Stimulated activated CD4-positive, alpha-beta T cell treated with anti-CD3 and anti-CD28 coated beads, Interleukin-12 subunit alpha, Interleukin-12 subunit beta, amount 100 ng/mL, for 4 hours (primary cell): Measurements from ENCODE around the gene LYPD1.

Source experiments
- DNase-seq: peaks from one replicate; pipeline ENCODE4 v3.0.0-alpha.2; 2020

Gene LYPD1

DNA sequence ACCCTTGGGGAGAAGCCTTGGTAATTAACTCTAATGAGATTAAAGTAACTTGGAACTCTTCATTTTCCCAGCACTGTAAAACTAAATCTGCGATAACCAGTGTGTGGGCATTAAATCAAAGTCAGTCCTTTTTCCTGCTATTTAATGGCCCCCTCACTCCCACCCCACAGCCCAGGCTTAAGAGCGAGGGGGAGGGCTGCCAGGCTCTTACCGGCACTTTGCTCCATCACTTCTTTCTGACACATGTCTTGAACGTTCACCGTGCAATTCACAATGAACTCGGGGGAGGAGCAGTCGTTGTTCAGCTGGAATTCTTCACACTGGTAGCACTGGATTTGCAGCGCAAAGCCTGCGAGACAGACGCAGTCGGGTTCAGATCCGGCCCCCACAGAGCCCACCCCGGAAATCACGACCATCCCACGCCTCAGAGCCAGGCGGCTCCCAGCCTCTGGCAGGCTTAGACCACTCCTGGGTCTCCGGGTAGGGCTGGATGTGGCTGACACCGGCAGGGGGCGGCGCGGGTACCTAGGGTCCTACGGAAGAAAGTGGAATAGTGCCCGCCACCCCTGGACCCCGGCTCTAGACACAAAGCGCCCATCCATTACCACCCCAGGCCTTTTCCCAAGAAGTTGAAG is 1.7 kb downstream of the LYPD1 start:
- DNase-seq, result no peak

DNA sequence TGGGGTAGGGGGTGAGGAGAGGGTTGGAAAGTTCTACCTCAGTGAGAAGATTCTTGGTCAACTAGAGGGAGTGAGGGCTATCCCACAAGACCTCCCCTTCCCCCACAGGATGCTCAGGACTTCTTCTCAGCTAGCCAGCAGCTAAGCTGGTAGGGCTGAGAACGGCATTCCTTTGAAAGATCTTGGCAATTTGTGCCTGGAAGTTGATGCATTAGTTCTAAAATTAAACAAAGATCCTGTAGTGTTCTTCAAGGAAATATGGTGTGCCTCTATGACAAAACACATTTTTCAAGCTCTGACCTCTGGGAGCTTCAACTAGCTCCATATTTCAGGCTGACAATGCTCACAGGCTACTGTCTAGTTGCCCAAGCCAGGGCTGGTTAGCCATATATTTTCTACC is 2.3 kb downstream of the LYPD1 start:
- DNase-seq, result no peak

DNA sequence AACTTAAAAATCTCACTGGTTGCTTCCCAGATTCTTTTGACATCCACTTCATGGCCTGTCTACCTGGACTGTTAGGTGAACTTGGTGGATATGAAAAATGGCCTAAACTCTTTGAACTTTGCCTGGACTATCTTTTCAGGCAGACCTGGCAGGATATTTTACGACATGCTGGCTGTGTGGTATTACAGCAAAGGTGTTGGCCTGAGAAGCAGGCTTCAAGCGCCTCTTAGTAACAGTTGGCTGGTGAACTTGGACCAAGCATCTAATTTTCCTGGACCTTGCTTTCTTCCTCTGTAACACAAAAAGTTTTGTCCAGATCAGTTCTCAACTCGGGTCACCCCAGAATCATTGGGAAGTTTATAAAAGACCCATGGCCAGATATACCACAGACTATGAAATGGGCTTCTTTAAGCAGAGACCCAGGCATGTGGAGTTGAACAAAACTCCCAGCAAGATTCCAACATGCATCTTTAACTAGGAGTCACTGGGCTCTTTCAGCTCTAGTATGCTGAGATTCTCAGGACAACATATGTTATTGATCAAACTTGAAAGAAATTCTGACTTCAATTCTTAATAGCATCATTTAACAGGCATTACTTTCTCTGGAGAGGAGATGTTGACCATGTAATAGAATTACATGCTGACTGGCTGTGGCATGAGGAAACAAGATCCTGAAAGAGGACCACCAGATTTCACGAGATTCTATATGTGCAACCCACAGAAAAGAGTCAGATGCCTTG is 4.4 kb downstream of the LYPD1 start:
- no peak for DNase-seq

DNA sequence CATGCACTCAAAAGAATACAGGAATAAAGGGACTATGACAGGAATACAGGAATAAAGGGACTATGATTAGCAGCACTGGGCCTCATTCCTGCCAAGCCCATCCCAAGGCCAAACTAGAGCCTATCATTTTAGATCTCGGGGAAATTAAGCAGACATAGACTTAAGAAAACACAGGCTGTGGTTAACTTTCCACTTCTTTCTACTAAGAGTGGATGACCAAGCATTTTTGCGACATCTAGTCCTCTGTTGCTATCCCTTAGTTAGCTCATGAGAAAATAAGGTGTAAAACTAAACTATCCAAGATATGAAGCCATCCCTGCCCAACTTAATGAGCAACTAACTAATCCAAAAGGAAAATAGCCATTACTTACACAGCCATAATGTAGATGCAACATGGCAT is 5.9 kb downstream of the LYPD1 start:
- no peak for DNase-seq

DNA sequence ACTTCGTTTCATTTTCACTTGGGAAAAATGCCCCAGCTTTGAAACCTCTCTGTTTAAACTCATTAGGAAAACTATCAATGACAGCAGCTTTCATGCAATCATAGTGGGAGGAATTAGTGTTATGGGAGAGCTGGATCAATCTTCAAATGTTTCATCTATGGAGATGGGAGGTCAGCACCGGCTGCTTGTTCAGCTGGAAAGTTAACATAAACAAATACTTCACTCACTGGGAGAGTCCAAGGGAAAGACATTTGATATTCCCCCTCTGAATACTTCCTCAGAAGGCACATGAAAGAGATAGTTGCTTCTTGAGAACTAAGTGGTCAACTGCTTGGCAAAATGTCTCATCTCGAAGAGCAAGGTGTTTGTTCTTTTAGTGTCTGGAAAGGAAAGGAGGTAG is 7.3 kb downstream of the LYPD1 start:
- no peak for DNase-seq

DNA sequence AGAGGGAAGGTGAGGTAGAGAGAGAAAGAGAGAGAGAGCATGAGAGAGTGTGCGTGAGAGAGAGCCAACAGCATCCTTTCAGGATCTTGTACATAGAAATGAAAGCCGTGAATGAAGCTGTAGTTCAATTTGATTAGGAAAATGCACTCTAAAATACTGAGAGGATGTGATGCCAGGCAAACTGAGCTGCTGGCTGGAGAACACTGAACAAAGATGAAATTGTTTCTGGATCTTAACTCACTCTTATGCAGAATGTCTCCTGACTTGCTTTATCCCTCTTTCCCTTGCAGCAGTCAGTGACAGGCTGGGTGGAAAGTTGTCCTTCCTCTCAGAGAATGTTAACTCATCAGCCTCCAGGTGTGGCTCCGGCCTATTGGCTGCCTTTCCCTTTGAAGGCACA is 10.7 kb downstream of the LYPD1 start:
- no peak for DNase-seq

DNA sequence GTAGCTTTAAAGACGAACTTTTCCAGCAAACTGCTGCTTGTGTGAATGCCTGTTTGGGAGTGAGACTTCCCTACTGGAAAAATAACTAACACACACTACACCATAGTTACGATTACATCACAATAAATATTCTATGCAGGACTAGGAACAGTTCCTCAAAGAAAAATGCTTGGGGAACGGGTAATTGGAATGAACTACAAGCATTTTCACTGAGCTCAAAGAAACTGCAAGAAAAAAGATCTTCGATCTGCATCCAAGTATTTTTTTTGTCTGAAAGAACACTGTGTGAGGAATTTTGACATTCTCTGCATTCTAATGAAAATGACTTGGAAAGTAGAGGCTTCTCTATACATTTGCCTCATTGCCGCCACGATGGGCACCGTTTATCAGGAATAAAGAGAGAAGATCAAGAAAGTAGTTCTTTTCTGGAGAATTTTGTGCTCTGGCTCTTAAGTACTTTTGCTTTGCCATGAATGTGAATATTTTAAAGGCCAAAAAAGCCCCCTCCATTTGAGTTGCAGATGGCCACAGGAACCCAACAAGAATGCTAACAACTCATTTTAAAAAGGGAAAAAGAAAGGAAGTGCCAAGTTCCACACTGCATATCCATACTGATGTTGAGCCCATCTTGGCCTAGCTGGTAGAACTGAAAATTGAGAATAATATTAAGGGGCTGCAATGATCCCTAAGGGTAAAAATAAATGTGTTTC is 13.6 kb downstream of the LYPD1 start:
- DNase-seq, result no peak

DNA sequence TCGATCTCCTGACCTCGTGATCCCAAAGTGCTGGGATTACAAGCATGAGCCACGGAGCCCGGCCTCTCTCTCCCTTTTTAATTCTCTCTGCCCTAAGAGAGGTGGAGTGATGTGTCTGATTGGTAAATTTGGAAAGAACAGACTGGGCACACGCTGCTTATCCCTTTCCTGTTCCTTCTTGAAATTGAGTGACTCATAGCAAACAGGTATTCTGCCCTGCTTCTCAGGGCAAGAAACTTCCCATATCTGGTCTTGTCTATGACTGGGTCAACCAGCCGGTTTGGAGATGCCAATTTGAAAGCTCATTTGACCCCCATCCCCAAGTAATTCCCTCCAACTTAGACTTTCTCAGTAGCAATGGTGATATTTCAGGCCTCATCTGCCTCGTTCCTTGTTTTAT is 15.0 kb downstream of the LYPD1 start:
- no peak for DNase-seq

DNA sequence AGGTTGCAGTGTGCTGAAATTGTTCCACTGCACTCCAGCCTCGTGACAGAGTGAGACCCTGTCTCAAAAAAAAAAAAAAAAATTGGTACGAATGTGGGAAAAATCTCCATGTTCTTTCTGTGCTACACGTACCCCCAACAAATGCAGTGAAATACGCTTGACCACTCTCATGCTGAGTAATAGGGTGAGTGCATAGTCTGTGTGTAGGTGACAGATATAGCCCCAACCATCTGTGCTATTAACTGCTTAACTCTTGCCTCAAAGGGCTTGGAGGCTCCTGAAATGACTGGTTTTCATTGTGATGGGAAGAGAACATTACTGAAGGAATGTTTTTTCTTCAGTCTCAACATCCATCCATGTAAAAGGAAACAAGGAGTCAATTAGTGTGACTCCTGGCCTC is 15.7 kb downstream of the LYPD1 start:
- DNase-seq, result no peak

DNA sequence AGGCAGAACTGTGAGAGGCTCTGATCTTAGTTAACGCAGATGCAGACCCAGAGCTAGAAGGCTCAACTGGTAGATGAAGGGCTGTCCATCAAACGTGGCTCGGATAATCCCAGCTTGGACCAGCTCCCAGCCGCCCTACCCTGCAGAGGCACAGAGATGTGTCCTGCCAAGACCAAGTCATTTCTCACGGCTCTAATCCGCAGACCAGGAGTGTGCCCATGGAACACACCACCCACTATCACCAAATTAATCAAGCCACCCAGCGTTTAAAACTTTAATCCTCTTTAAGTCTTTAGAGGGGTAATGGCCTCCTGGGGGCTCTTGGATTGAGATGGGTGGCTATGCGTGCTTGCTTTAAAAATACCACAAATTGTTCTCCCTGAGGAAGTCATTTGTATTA is 17.5 kb downstream of the LYPD1 start:
- no peak for DNase-seq

DNA sequence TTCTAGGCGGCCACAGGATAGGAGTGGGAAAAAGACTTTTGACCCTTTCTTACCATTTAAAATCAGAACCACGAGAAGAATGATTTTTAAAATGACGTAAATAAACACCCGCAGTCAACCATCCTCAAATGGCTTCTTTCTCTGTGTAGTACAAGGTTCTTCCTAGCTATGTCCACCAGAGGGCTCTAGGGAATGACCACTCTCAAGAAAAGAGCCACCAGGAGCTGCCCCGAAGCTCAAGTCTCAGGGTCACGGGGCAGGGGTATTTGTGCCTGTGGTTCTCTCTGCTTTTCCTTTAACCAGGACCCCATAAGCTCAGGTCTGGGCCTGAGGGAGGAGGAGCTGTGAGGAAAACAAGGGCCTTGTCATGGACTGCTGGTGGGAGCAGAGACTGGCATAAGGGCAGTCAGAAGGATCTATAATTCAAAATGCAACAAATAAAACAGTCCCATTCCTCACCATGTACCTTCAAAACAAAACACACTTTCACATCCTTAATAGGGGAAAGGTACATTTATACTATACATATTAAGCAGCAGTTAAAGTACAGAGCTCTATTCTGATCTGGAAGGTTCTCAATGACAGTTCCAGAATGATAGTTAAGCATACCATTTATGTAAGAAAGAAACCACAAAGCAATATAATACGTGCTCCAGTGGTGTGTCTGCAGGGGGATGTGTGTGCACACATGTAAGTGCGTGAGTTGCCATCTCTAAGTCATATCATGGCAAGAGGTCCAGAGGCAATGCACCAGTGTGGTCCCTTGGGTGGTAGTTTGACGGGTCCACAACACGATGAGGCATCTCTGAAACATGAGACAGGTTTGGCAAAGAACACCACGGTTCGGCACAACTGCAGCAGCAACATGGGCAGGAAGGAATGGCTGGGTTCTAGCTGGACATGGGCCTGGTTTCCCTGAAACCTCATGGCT is 18.6 kb downstream of the LYPD1 start:
- no peak for DNase-seq

DNA sequence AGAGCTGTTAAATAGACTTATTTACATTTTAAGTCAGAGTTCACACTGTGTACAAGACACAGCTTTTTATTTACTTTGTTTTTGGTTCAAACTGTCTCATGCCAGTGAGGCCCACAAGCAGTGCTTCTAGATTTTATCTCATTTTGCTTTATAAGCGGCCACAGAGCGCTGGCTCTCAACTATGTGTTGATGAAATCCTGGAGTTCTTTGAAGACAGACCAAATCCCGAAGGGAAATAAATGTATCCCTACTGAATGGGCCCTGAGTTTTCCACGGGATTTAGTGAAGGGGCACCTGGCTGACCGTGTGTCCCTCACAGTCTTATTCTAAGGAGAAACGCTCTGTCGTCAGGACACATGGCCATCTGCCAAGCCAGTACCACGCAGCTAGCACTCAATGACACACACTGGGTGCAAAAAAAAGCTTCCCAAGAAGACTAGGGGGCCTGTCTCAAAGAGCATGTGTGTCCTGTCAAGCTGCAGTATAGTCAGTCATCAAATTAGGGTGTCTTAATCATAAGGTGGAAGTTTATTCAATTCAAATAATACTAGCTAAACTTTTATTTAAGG is 23.4 kb downstream of the LYPD1 start:
- no peak for DNase-seq

DNA sequence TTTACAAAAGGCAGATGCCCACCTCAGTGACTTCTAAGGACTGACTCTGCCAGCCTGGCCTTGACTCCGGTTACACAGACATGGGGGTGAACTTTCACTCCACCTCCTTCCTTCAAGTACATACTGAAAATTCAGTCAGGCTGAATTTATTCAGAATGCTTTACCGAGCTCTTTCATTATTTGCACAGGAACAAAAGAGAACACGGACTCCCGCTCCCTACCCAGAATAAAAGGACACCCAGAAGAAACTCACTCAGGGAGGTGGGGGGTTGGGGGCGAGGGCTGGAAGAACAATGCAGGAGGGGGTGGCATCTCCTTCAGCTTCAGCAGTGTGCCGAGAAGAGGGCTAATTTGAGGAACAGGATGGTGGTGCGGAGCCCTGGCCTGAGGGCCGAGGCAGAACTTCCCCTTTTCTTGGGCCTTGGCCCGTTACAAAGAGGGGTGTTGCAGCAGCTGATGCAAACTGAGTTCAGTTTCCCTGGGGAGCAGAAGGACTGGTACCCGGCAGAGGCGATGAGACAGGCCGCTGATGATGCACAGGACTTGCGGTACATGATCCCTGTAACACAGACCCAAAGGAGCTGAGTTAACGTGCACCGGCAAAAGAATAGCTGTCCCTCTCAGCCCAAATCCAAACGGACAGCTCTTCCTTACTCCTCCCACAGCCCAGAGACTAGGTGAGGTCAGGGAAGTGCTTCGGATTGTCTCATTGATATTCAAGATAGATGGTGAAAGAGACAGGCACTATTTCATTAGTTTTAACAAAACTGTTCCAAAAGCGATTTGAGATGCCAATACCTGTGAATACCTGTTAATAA is 24.1 kb downstream of the LYPD1 start:
- DNase-seq, result no peak

DNA sequence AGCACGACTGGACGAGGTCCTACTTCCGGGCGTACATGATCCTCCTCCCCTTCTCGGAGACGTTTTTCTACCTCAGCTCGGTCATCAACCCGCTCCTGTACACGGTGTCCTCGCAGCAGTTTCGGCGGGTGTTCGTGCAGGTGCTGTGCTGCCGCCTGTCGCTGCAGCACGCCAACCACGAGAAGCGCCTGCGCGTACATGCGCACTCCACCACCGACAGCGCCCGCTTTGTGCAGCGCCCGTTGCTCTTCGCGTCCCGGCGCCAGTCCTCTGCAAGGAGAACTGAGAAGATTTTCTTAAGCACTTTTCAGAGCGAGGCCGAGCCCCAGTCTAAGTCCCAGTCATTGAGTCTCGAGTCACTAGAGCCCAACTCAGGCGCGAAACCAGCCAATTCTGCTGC is 24.8 kb downstream of the LYPD1 start:
- no peak for DNase-seq

DNA sequence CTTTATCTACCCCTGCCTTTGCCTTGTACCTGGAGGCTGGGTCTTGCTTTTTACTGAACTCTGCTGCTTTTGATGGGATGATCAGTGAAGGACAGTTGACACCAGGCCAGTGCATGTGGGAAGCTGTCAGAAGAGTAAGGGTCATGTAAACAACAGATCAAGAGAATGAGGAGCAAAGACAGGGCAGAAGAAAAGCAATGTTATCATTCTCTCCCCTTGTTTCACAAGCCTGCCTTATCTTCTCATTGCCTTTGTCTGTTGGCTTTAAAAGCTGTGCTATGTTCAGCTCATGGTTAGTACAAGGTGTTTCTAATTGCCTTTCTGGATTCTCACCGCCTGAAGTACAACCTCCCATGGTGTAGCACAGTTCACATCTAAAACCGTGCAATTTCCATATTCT is 27.6 kb downstream of the LYPD1 start:
- DNase-seq, result no peak

DNA sequence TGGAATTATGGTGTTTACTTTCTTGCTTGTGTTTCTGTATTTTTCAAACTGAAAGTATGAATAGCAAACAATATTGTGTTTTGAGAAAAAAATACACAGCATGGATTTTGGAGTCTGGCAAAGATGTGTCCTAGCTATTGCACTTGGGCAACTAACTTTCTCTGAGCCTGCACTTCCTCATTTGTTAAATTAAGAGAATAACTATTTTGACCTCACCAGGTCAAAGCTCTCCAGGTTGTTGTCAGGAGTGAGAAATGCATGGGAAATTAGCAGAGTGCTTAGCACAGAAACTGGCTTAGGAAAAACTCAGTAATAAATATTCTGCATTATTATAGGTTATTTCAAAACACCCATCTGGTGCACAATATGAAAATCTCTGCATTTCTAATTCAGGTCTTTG is 28.2 kb downstream of the LYPD1 start:
- no peak for DNase-seq

DNA sequence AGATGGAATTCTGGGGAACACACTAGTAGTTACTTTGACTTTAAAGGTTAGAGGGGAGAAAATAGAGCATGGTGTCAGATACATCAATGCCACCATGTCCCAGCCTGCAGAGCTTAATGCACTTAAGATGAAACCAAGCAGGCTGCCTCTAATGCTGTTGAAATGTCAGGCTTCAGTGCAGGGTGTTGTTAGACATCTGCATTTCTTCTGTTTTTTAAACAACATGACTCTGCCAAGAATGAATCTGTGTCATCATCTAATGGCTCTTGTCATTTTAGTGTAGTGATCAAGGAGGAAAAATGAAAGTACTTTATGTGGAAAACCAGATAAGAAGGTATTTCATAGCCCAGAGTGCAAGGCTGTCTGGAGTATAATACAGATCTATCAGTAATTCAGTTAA is 29.9 kb downstream of the LYPD1 start:
- DNase-seq, result no peak

DNA sequence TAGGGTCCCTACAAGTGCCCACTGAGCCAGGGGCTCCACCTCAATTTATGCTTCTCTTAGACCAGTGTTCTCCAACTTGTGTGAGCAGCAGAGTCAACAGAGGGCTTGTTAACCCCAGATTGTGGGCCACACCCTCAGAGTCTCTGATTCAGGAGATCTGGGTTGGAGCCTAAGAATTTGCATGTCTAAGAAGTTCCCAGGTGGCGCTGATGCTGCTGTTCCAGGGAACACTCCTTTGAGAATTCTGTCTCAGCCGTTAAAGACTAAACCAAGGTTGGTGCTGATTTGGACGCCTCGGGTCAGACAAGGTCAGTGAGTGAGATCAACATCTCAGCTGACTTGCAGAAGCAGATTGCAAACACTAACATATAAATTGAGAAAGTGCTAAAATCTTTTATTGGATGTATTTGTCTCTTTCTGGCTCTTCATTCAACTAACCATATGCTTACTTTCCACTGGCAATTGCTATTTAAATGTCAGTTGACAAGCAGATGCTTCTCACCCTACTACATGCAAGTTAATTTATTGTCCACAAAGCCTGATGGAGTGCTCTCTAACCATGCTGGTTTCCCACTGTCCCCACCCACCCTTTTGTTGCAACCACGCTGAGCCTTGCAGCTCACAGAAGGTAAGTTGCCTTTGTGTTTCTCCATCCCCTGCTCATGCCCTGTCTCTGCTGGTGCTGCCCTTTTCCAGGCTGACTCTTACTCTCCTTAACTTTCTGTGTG is 31.5 kb downstream of the LYPD1 start:
- DNase-seq, result no peak

DNA sequence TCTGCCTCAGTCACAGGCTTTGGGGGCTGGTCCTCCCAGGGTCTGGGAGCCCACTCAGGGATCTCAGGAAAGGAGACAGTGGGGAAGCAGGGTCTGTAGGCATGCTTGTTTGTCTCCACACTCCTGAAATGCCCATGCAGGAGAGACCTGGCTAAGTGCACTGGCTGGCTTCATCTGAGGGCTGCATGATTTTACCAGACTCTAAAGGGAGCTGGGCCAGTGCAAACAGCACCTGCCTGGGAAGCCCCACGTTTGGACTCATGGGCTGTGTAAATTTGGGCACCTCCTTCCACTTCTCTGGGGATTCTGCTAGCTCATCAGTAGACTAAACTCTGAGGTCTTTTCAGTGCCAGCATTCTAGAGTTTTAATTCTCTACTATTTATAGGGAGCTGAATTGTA is 33.7 kb downstream of the LYPD1 start:
- no peak for DNase-seq

DNA sequence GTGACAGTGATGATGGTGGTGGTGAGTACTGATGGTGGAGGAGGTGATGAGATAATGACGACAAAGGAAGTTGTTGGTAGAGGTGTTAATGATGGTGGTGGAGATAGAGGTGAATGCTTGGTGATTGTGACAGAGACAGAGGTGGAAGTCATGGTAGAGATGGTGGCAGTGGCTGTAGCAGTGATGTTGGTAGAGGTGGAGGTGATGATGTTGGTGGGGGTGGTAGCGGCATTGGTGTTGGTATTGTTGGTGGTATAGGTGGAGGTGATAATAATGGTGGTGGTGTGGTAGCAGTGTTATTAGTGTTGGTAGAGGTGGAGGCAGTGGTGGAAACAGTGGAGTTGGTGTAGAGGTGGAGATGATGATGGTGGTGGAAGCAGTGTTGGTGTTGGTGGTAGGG is 36.4 kb downstream of the LYPD1 start:
- no peak for DNase-seq

DNA sequence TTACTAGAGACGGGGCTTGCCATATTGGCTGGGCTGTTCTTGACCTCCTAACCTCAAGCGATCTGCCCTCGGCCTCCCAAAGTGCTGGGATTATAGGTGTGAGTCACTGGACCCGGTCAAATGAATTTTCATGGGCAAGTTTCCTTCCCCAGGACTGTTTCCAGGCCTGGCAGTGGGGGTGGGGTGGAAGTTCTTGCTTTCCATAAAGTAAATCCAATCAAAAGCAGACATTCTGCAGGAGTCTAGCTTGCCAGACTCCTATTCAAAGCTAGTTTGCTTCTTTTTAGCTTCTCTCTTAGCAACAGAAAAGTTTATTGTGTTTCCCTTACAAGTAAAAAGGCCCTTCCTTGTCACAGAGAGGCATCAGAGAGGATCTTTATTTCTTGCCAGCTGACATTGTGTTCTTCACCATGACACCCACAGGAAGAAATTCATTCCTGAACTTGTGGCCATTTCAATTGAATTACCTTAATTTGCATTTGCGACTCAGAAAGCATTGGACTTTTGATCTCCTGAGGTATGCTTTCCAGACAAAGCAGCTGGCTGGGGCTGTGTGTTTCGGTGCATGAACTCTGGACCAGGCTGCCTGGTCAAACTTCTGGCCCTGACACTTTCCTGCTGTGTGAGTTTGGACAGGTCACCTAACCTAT is 37.9 kb downstream of the LYPD1 start:
- DNase-seq, result no peak
